HG03066 (cell line): ENCODE measurements around the gene LYPD6B.

Experiments
- ATAC-seq: cut with Tn5 transposase; IDR thresholded peaks from one replicate; pipeline ENCODE4 v1.9.1; 2021; ENCODE audit warnings: low read depth; ENCODE audit not compliant: unreplicated experiment

LYPD6B gene

DNA sequence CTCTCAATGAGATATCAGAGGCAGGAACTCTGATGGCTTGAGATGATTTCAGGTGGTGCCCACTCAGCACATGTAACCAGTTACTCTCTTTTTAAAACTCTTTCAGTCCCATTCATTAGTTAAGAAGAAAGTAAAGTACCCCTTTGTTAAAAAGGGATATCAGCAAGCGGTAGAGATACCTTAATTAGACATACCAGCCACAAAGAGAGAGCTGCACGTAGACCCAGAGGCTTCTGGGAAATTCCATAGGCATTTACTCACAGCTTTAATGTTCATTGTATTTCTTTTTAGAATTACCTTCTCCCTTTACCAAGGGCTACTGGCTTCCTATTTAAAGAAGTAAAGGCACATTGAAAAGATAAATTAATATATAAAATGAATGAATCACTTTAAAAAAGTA lies 63.3 kb downstream of the LYPD6B start:
- no peak for ATAC-seq

GRCh38 chr2:149103081-149103620 lies 64.7 kb downstream of the LYPD6B start:
- no peak for ATAC-seq

DNA sequence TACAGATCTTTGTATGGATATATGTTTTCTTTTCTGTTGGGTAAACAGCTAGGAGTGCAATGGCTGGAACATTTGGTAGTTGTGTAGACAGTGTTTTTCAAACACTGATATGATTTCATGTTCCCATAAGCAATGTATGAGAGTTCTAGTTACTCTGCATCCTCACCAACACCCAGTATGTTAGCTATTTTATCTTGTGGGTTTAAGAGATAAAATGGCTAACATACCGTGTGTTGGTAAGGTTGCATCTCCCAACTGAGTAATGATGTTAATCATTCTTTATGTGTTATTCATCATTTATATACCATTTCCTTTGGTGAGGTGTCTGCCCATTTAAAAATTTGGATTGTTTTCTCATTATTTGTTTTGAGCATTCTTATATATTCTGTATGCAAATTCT lies 65.7 kb downstream of the LYPD6B start:
- ATAC-seq = no peak

DNA sequence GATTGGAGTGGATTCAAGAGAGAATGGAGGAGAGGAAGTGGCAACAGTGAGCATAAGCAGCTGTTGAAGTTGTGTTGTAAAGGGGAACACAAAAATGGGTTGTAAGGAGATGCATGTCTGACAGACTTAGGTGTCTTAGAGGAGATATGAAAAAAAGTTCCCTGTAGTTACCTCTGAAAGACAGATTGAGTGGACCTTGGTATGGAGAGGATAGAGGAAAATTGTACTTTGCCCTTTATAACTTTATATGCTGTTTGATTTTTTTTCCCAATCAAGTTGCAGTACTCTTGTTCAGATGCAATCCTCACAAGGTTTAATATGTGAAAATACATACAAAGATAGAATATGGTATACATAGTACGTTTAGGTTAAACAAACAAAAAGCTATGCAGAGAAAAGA lies 73.6 kb downstream of the LYPD6B start:
- ATAC-seq = no peak

DNA sequence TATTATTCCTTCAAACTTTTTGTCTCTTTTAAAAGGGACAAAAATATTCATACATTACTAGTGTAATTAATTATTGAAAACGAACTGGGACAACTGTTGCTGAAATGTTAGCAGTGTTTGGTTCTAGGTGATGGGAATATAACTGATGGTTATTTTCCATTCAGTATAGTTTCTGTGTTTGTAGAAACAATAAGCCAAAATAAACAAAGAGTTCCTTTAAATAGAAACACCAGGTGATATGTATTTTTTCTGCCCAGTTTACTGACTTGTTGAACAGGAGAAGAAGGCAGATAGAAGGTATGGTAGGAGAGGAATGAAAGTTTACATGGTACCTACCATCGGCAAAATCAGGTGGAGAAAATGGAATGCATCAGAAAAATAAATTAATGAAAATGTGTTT lies 74.2 kb downstream of the LYPD6B start:
- no peak for ATAC-seq

DNA sequence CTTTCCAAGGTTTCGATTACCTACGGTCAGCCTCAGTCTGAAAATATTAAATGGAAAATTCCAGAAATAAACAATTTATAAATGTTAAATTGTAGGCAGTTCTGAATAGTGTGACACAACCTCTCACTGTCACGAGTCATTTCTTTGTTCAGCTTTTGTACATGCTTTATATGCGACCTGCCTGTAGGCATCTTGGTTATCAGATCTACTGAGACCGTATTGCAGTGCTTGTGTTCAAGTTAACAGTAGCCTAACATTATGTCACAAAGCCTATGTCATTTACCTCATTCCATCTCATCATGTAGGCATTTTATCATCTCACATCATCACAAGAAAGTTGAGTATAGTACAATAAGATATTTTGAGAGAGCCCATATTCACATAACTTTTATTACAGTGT lies 77.3 kb downstream of the LYPD6B start:
- no peak for ATAC-seq

DNA sequence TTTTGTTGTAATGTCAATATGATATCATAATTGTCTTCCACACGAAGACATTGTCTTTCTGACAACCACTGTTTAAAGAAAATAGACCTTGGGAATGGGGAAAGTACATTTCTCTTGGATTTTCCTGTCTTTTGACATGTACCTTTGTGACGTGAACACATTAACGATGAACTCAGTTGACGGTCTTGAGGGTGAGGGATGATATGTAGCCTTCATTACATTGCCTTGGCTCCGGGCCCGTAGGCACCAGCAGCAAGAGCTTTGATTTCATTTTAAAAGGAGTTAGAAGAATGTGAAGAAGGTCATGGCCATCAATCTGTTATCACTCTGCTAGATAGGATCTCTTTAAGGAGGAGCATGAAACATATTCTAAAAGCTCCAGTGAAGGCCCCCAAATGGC lies 80.9 kb downstream of the LYPD6B start:
- ATAC-seq = no peak

GRCh38 chr2:149122516-149122915 lies 84.0 kb downstream of the LYPD6B start:
- no peak for ATAC-seq

GRCh38 chr2:149125031-149125725 lies 86.7 kb downstream of the LYPD6B start:
- ATAC-seq = no peak

DNA sequence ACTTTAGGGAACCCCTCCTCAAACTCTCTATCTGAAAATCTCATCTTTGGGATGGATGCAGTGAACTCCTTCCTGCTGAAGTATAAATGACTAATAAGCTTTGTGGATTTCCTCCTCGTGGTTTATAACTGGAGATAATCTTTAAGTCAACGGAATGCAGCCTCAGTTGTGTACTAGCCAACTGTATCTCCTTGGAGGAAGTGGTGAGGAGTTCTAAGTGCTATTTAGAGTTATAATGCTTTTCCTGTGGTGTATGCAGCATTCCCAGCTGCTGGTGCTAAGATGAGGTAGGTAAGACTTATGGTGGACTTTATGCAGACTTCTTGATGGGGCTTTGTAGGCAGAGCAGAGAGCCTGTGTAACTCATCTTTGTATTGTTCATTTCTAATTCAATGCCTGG lies 90.9 kb downstream of the LYPD6B start:
- no peak for ATAC-seq

GRCh38 chr2:149132339-149132738 lies 93.8 kb downstream of the LYPD6B start:
- ATAC-seq = no peak

DNA sequence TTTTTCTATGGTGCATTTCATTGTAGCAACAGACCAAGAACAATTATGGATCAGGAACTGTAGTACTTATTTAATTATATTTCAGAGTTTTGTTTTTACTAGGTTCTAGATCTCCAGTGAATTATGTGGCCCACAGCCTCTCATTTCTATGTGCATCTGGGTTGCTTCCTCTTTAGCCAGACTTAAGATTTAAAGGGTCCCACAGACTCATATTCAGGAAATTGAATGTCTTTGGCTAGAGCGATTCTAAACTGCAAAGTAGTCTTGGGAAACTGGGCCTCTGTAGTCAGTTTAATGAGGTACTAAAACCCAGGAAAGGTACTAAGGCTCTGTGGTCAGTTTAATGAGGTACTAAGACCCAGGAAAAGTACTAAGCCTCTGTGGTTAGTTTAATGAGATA lies 94.4 kb downstream of the LYPD6B start:
- no peak for ATAC-seq

DNA sequence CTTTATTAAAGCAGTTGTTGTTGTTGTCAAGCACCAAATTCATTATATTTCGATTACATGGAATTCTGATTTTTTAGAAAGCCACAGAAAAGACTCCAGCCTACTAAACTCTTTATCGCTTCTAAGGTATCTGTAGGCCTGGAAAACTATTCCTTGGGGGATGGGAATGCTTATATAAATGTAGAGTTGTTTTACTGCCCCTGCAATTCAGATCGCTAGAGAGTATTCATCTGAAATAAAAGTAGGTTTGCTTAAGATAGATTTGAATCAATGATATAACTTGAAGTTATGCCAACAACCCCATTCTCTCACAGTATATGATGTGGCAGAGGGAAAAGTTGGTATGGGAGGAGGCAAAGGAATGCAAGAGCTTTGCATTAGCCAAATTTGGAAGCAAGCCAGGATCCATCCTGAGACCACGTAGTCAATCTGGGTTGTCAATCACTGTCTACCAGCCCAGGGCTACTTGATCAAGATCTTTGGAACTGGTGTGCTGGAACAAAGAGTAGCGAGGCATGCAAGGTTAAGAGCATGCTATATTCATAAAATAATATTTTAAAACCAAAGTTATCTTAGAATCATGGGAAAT lies 95.9 kb downstream of the LYPD6B start:
- no peak for ATAC-seq

DNA sequence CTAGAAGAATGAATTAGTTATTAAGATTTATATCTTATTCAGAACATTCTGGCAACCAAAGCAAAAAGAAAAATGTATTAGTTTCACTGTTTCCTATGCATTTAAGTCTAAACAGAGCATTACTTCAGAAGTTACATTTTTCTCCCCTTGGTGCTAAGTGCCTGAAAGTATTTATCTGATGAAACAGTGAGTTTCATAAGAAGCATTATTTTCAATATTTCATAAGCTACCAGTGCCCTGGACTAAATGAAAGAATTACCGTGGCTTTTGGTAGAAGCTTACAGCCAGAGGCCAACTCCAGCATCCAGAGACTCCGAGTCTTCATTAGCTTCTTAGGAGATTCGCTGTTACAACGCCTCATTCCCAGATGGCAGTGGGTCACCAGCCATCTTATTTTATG lies 97.6 kb downstream of the LYPD6B start:
- ATAC-seq = no peak

- no peak for ATAC-seq
These were observed 102.5 kb downstream of the LYPD6B start for GRCh38 chr2:149141046-149141445.

DNA sequence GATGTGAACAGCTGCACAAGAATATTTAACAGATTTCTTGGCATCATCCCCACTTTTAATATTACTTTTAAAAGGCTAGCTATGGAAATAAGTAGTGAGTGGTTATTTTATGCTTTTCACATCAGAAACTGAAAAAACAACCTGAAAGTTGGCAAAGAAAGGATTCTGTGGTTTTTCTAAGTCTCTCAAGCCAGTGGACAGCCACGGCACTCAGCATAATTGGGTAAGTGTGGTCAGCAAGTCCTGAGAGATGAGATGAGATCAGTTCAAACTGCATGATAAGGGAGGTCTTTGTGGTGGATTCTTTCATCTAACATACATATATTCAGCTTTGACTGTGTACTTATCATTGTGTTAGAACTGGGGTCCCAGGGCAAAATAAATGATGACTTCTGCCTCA lies 105.2 kb downstream of the LYPD6B start:
- no peak for ATAC-seq

- ATAC-seq = no peak
These were observed 107.1 kb downstream of the LYPD6B start for GRCh38 chr2:149145314-149146295.

GRCh38 chr2:149146876-149147275 lies 108.4 kb downstream of the LYPD6B start:
- ATAC-seq = no peak

GRCh38 chr2:149148194-149149006 lies 109.9 kb downstream of the LYPD6B start:
- no peak for ATAC-seq

DNA sequence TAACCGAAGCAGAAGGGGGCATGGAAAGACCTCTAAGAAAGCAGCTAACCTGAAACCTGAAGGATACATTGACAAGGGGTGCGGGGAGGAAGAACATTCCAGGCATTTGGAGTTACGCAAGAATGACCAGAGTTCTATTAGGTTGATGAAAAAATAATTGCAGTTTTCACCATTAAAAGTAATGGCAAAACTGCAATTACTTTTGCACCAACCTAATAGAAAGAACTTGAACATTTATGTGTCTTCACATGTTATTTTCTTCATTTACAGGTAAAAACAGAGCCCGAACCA lies 110.5 kb downstream of the LYPD6B start:
- ATAC-seq = no peak
